MM.1S (cell line): ENCODE measurements around the gene CDPF1.

Experiments used
- DNase-seq: peaks from one replicate; pipeline ENCODE4 v3.0.0-alpha.2; 2015
- H2AFZ ChIP-seq: fragments of 300-600 bp; sonication (generic); 2 replicates; pipeline ENCODE4 v1.6.0; 2016; ENCODE audit warnings: antibody characterized with exemption, low read length
- H3F3A ChIP-seq: fragments of 300-600 bp; sonication (generic); 2 replicates; pipeline ENCODE4 v1.6.1; 2016; ENCODE audit warnings: mild to moderate bottlenecking, antibody characterized with exemption, low read length, moderate library complexity, mixed read lengths; ENCODE audit not compliant: insufficient read depth
- H3K27ac ChIP-seq: fragments of 300-600 bp; sonication (generic); 2 replicates; pipeline ENCODE4 v1.5.1; 2016; ENCODE audit warnings: mild to moderate bottlenecking, low read length
- H3K27me3 ChIP-seq: fragments of 300-600 bp; sonication (generic); replicated peaks from 2 replicates; pipeline ENCODE4 v1.6.0; 2016; ENCODE audit warnings: low read length; ENCODE audit not compliant: insufficient read depth
- H3K36me3 ChIP-seq: fragments of 300-600 bp; sonication (generic); replicated peaks from 2 replicates; pipeline ENCODE4 v1.6.1; 2016; ENCODE audit warnings: mild to moderate bottlenecking, low read length, mixed read lengths; ENCODE audit not compliant: insufficient read depth
- H3K4me1 ChIP-seq: fragments of 300-600 bp; sonication (generic); 2 replicates; pipeline ENCODE4 v1.6.1; 2016; ENCODE audit warnings: low read length, mixed read lengths
- H3K4me2 ChIP-seq: fragments of 300-600 bp; sonication (generic); 2 replicates; pipeline ENCODE4 v1.6.0; 2016; ENCODE audit warnings: low read depth, low read length
- H3K4me3 ChIP-seq: fragments of 300-600 bp; sonication (generic); 2 replicates; pipeline ENCODE4 v1.5.1; 2016; ENCODE audit warnings: low read length, mixed read lengths
- H3K79me2 ChIP-seq: fragments of 300-600 bp; sonication (generic); 2 replicates; pipeline ENCODE4 v1.6.1; 2016; ENCODE audit warnings: mixed run types, low read length, mixed read lengths
- H3K9ac ChIP-seq: fragments of 300-600 bp; sonication (generic); 2 replicates; pipeline ENCODE4 v1.6.1; 2016; ENCODE audit warnings: low read length, mixed read lengths
- H3K9me2 ChIP-seq: fragments of 300-600 bp; sonication (generic); replicated peaks from 2 replicates; pipeline ENCODE4 v1.6.1; 2016; ENCODE audit warnings: mild to moderate bottlenecking, low read length, mixed read lengths; ENCODE audit not compliant: insufficient read depth
- H3K9me3 ChIP-seq: fragments of 300-600 bp; sonication (generic); replicated peaks from 2 replicates; pipeline ENCODE4 v1.6.1; 2016; ENCODE audit warnings: mild to moderate bottlenecking, low read length, mixed read lengths; ENCODE audit not compliant: insufficient read depth
- H4K20me1 ChIP-seq: fragments of 300-600 bp; sonication (generic); 2 replicates; pipeline ENCODE4 v1.6.1; 2016; ENCODE audit warnings: mild to moderate bottlenecking, low read length, moderate library complexity, mixed read lengths; ENCODE audit not compliant: insufficient read depth
- CTCF ChIP-seq: fragments of 300-600 bp; sonication (generic); IDR thresholded peaks from 2 replicates; pipeline ENCODE4 v1.5.1; 2016; ENCODE audit warnings: antibody characterized with exemption, low read length, mixed read lengths
- EZH2 ChIP-seq: fragments of 300-600 bp; sonication (generic); optimal IDR thresholded peaks from 2 replicates; pipeline ENCODE3; 2017; ENCODE audit warnings: low read depth, mild to moderate bottlenecking, antibody characterized with exemption, low read length, mixed read lengths
- EZH2phosphoT487 ChIP-seq: fragments of 300-600 bp; sonication (generic); IDR thresholded peaks from 2 replicates; pipeline ENCODE4 v1.6.1; 2018; ENCODE audit warnings: antibody characterized with exemption, low read length

CDPF1 gene

GRCh38 chr22:46293577-46294260 is 43.6 kb upstream of the CDPF1 start:
- Histone ChIP-seq H3K27ac (peak overlapping the region; percentile 82), H3K4me1 (peaks cover 43% of the 10 kb centered on the region), H4K20me1 (no peaks in the 10 kb centered on the region), H3K9me2 (no peaks in the 10 kb centered on the region), H3K9me3 (no peaks in the 10 kb centered on the region), H3K36me3 (no peaks in the 10 kb centered on the region), H3K79me2 (peaks cover 31% of the 10 kb centered on the region), H3K27me3 (no peaks in the 10 kb centered on the region), H3K4me2 (peak overlapping the region; percentile 73), H3K4me3 (peak overlapping the region; percentile 12), H2AFZ (peak overlapping the region; percentile 59), H3F3A (peaks cover 40% of the 10 kb centered on the region), H3K9ac (peak overlapping the region; percentile 60)
- peak; percentile 85 for DNase-seq
- TF ChIP-seq CTCF (peak; percentile 19; the same call in 1 of the 2 replicates), EZH2 (no peak)

- Histone ChIP-seq H3K9me2 (no peaks in the 10 kb centered on the region), H4K20me1 (no peaks in the 10 kb centered on the region), H2AFZ (peak overlapping the region; percentile 59; the same call in 1 of the 2 replicates), H3K9ac (peak overlapping the region; percentile 60), H3F3A (peaks cover 40% of the 10 kb centered on the region), H3K9me3 (no peaks in the 10 kb centered on the region), H3K36me3 (no peaks in the 10 kb centered on the region), H3K79me2 (peaks cover 27% of the 10 kb centered on the region), H3K27ac (peak overlapping the region; percentile 82; the same call in 1 of the 2 replicates), H3K4me3 (no peak overlapping the region), H3K27me3 (no peaks in the 10 kb centered on the region), H3K4me2 (peak overlapping the region; percentile 73), H3K4me1 (peaks cover 44% of the 10 kb centered on the region)
- TF ChIP-seq CTCF: no peak
- TF ChIP-seq EZH2: no peak
- TF ChIP-seq EZH2phosphoT487: no peak
- no peak for DNase-seq
Measured at GRCh38 chr22:46292732-46293131, 42.6 kb upstream of the CDPF1 start.

GRCh38 chr22:46292173-46292572 is 42.1 kb upstream of the CDPF1 start:
- no peak for DNase-seq
- Histone ChIP-seq H3K79me2 (peaks cover 27% of the 10 kb centered on the region), H3K9ac (no peak overlapping the region), H2AFZ (no peak overlapping the region), H3K4me1 (peaks cover 48% of the 10 kb centered on the region), H3K27ac (no peak overlapping the region), H3K4me3 (no peak overlapping the region), H3K9me3 (no peaks in the 10 kb centered on the region), H3F3A (peaks cover 36% of the 10 kb centered on the region), H3K27me3 (no peaks in the 10 kb centered on the region), H3K9me2 (no peaks in the 10 kb centered on the region), H3K4me2 (no peak overlapping the region), H4K20me1 (no peaks in the 10 kb centered on the region), H3K36me3 (no peaks in the 10 kb centered on the region)
- TF ChIP-seq EZH2phosphoT487 (no peak), EZH2 (no peak), CTCF (no peak)
